Loucy (cell line): ENCODE results near the gene PTPN9.
"Not testable (repeated sequence)": the region's sequence is repeated elsewhere in the genome, so short reads cannot be mapped to it uniquely, and the experiment has no call there.

Experiments
- EZH2phosphoT487 ChIP-seq: fragments of 200-600 bp; IDR thresholded peaks from 2 replicates; pipeline ENCODE4 v1.6.1; 2018; ENCODE audit warnings: antibody characterized with exemption, mild to moderate bottlenecking, moderate library complexity, borderline replicate concordance
- TF ChIP-seq, protein P1 (sequence below): fragments of 200-600 bp; sonication (generic); conservative IDR thresholded peaks from 2 replicates; pipeline ENCODE4 v1.5.1; 2014; ENCODE audit warnings: mild to moderate bottlenecking, antibody characterized with exemption, low read length

DNA sequence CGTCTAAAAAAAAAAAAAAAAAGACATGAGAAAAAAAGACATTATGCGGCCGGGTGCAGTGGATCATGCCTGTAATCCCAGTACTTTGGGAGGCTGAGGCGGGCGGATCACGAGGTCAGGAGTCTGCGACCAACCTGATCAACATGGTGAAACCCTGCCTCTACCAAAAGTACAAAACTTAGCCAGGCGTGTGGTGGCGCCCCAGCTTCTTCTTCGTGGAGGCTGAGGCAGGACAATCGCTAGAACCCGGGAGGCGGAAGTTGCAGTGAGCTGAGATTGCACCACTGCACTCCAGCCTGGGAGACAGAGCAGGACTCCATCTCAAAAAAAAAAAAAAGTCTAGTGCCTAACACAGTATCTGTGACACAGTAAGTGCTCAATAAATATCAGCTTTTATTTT is 130.9 kb downstream of the PTPN9 start:
- TF ChIP-seq, protein P1, sequence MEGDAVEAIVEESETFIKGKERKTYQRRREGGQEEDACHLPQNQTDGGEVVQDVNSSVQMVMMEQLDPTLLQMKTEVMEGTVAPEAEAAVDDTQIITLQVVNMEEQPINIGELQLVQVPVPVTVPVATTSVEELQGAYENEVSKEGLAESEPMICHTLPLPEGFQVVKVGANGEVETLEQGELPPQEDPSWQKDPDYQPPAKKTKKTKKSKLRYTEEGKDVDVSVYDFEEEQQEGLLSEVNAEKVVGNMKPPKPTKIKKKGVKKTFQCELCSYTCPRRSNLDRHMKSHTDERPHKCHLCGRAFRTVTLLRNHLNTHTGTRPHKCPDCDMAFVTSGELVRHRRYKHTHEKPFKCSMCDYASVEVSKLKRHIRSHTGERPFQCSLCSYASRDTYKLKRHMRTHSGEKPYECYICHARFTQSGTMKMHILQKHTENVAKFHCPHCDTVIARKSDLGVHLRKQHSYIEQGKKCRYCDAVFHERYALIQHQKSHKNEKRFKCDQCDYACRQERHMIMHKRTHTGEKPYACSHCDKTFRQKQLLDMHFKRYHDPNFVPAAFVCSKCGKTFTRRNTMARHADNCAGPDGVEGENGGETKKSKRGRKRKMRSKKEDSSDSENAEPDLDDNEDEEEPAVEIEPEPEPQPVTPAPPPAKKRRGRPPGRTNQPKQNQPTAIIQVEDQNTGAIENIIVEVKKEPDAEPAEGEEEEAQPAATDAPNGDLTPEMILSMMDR = not testable (repeated sequence)
- TF ChIP-seq EZH2phosphoT487 = not testable (repeated sequence)
